ENCODE results near the gene PGLYRP2. TPM values are rescaled to one million over a fixed set of nuclear protein-coding genes. Genes with fewer than 3 reads are reported as not detected.

PGLYRP2 gene
- total and polyA plus RNA-seq, 2 of the 13 experiments (the other 11 are each of a cell fraction or from before 2014, with no cell fraction given), result 0.04 to 1.0 TPM

GRCh38 chr19:15449620-15450527 lies 29.4 kb downstream of the PGLYRP2 start, which contains the start of gene WIZ (continued):
- TF ChIP-seq IRF2 (CRISPR knock-in tag; IDR thresholded peaks at IDR 0.05), result no peak
- no peak for TF ChIP-seq ATF2 (CRISPR knock-in tag; IDR thresholded peaks at IDR 0.05)
- TF ChIP-seq CEBPG (CRISPR knock-in tag; IDR thresholded peaks at IDR 0.05), result no peak
- TF ChIP-seq ATF5 (CRISPR knock-in tag; IDR thresholded peaks at IDR 0.05; ENCODE audit: low read depth), result no peak
- no peak for TF ChIP-seq ZNF644 (CRISPR knock-in tag; IDR thresholded peaks at IDR 0.05; ENCODE audit: low read depth)
- peak; percentile 25; the same call in 1 of the 2 replicates for TF ChIP-seq CREM (IDR thresholded peaks at IDR 0.05)
- TF ChIP-seq CREM (CRISPR knock-in tag; IDR thresholded peaks at IDR 0.05), result no peak
- no peak for TF ChIP-seq ZNF883 (CRISPR knock-in tag; IDR thresholded peaks at IDR 0.05; ENCODE audit: not compliant biosample characterization)
- no peak for TF ChIP-seq NFYB (CRISPR knock-in tag; IDR thresholded peaks at IDR 0.05)
- no peak for TF ChIP-seq ELF1 (CRISPR knock-in tag; IDR thresholded peaks at IDR 0.05)
- no peak for TF ChIP-seq HOMEZ (CRISPR knock-in tag; IDR thresholded peaks at IDR 0.05; ENCODE audit: low read depth)
- TF ChIP-seq MYNN (CRISPR knock-in tag; IDR thresholded peaks at IDR 0.05; ENCODE audit: low read depth), result no peak
- no peak for TF ChIP-seq ZNF234 (CRISPR knock-in tag; conservative IDR thresholded peaks at IDR 0.05)
- TF ChIP-seq ZNF281 (CRISPR knock-in tag; IDR thresholded peaks at IDR 0.05; ENCODE audit: borderline replicate concordance), result peak; percentile 68; the same call in 1 of the 2 replicates
- no peak for TF ChIP-seq ZNF777 (CRISPR knock-in tag; IDR thresholded peaks at IDR 0.05)
- no peak for TF ChIP-seq SAFB2 (CRISPR knock-in tag; IDR thresholded peaks at IDR 0.05; ENCODE audit: borderline replicate concordance, low read depth)
- no peak for TF ChIP-seq ZNF362 (CRISPR knock-in tag; IDR thresholded peaks at IDR 0.05; ENCODE audit: borderline replicate concordance)
- no peak for TF ChIP-seq ZNF839 (CRISPR knock-in tag; IDR thresholded peaks at IDR 0.05; ENCODE audit: borderline replicate concordance)
- no peak for TF ChIP-seq ZNF780A (CRISPR knock-in tag; IDR thresholded peaks at IDR 0.05)
- no peak for TF ChIP-seq ZNF569 (CRISPR knock-in tag; IDR thresholded peaks at IDR 0.05; ENCODE audit: borderline replicate concordance)
- no peak for TF ChIP-seq ZKSCAN8 (CRISPR knock-in tag; IDR thresholded peaks at IDR 0.05; ENCODE audit: borderline replicate concordance)
- TF ChIP-seq ZNF792 (CRISPR knock-in tag; IDR thresholded peaks at IDR 0.05), result no peak
- no peak for TF ChIP-seq ZNF232 (CRISPR knock-in tag; IDR thresholded peaks at IDR 0.05; ENCODE audit: borderline replicate concordance)
- TF ChIP-seq KMT2A (CRISPR knock-in tag; IDR thresholded peaks at IDR 0.05), result no peak
